ENCODE results near the gene TMIGD3. TPM values are rescaled to one million over a fixed set of nuclear protein-coding genes. Genes with fewer than 3 reads are reported as not detected.

The TMIGD3 gene
- total RNA-seq, 2 experiments from 2014 or later, result not detected

DNA sequence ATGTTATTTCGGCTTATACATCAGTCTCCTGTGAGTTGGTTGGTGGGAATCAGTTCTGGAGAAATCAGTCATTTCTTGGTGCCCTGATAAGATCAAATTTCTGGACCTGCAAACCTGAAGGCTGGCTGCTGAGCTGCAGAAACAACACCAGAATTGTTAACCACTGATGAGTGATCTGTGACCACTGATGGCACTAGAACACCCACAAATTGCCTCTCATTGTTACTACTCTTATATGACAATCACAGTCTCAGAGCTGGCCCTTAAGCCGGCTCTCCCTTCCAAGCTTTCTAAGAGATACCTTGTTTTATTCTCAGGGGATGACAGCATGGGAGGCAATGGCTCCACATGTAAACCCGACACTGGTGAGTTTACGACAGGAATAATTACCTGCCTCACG, 27.7 kb downstream of the TMIGD3 start:
- intact Hi-C loops (cut with DNase I, micrococcal nuclease), result loop anchor here in 1 of 2 experiments (10.0 kb wide), 1 partner anchor 289 kb away; no protein-coding TSS in a partner anchor
- Mint-ChIP-seq H3K27me3 (no peaks in the 10 kb centered on the region), H3K27ac (peak overlapping the region; percentile 96), H3K36me3 (ENCODE audit: low read depth) (peaks cover 33% of the 10 kb centered on the region), H3K9me3 (no peaks in the 10 kb centered on the region), H3K4me3 (peak overlapping the region; percentile 95), H3K4me1 (ENCODE audit: low read depth) (peaks cover 65% of the 10 kb centered on the region)
- DNase-seq, result peak in 2 of 14 experiments; percentile 26 to 53
- no peaks in the 10 kb centered on the region for H3K9me3 ChIP-seq (ENCODE audit: control insufficient read depth in 1 of 2, insufficient read depth in 1 of 2, low read length in 2 of 2)
- peaks cover 67% of the 10 kb centered on the region for H3K4me1 ChIP-seq (ENCODE audit: insufficient read depth, low read length)
- H3K27me3 ChIP-seq (ENCODE audit: control insufficient read depth in 1 of 2, insufficient read depth in 2 of 2, low read length in 2 of 2), result no peaks in the 10 kb centered on the region
- ChIA-PET CTCF (interaction anchor here (1.2 to 2.2 kb wide), 3 partner anchors 20 to 76 kb away, joined by 3 to 5 read pairs (median 3); no protein-coding TSS in a partner anchor), POLR2A (interaction anchor here (0.7 to 7.7 kb wide), 6 partner anchors 18 to 280 kb away, joined by 3 to 81 read pairs (median 8); partner anchors contain the start of genes DDX20 and WDR77)
- TF ChIP-seq, protein P1, sequence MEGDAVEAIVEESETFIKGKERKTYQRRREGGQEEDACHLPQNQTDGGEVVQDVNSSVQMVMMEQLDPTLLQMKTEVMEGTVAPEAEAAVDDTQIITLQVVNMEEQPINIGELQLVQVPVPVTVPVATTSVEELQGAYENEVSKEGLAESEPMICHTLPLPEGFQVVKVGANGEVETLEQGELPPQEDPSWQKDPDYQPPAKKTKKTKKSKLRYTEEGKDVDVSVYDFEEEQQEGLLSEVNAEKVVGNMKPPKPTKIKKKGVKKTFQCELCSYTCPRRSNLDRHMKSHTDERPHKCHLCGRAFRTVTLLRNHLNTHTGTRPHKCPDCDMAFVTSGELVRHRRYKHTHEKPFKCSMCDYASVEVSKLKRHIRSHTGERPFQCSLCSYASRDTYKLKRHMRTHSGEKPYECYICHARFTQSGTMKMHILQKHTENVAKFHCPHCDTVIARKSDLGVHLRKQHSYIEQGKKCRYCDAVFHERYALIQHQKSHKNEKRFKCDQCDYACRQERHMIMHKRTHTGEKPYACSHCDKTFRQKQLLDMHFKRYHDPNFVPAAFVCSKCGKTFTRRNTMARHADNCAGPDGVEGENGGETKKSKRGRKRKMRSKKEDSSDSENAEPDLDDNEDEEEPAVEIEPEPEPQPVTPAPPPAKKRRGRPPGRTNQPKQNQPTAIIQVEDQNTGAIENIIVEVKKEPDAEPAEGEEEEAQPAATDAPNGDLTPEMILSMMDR (IDR thresholded peaks at IDR 0.05), result no peak
- peaks cover 12% of the 10 kb centered on the region for H3K36me3 ChIP-seq (ENCODE audit: insufficient read depth, low read length)
- peak overlapping the region; percentile 42 to 61 for H3K27ac ChIP-seq (ENCODE audit: low read depth in 1 of 2, low read length in 2 of 2)
- peak overlapping the region; percentile 57 for H3K4me3 ChIP-seq (ENCODE audit: low read length)
- no peak for ATAC-seq (ENCODE audit: poor library complexity)

DNA sequence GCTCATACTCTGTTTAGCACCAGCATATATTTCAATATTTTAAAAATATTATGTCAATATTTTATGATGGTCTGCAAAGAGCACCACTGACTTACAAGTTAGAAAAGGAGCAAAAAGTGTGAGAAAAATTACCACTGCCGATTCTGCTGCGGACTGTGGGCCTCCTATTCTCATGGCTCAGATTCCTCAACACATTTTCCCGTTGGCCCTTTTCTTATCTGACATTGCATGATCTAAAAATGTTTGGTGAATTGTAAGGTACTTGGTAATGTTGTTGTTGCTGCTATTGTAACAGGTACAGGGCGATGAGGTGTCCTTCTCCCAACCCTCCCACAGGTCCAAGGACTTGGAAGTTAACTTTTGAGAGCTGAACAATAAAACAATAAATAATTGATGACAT, 28.9 kb downstream of the TMIGD3 start:
- Mint-ChIP-seq H3K27me3 (no peaks in the 10 kb centered on the region), H3K27ac (peak overlapping the region; percentile 96), H3K36me3 (ENCODE audit: low read depth) (peaks cover 33% of the 10 kb centered on the region), H3K4me3 (peak overlapping the region; percentile 95), H3K4me1 (ENCODE audit: low read depth) (peaks cover 54% of the 10 kb centered on the region), H3K9me3 (no peaks in the 10 kb centered on the region)
- ChIA-PET POLR2A (interaction anchor here (0.6 to 7.7 kb wide), 5 partner anchors 26 to 602 kb away, joined by 3 to 81 read pairs (median 4); partner anchors contain the start of gene WDR77), CTCF (interaction anchor here (1.2 to 1.3 kb wide), 2 partner anchors 21 to 33 kb away, joined by 3 read pairs; no protein-coding TSS in a partner anchor)
- Histone ChIP-seq H3K4me3 (ENCODE audit: low read length) (peak overlapping the region; percentile 57), H3K27ac (ENCODE audit: low read depth in 1 of 2, low read length in 2 of 2) (peak overlapping the region; percentile 42 to 56), H3K36me3 (ENCODE audit: insufficient read depth, low read length) (peaks cover 12% of the 10 kb centered on the region), H3K27me3 (ENCODE audit: control insufficient read depth in 1 of 2, insufficient read depth in 2 of 2, low read length in 2 of 2) (no peaks in the 10 kb centered on the region), H3K4me1 (ENCODE audit: insufficient read depth, low read length) (peaks cover 76% of the 10 kb centered on the region), H3K9me3 (ENCODE audit: control insufficient read depth in 1 of 2, insufficient read depth in 1 of 2, low read length in 2 of 2) (no peaks in the 10 kb centered on the region)
- intact Hi-C loops (cut with DNase I, micrococcal nuclease), result loop anchor here (5.0 to 10.0 kb wide), 3 partner anchors 33 to 290 kb away; no protein-coding TSS in a partner anchor
- ATAC-seq (ENCODE audit: poor library complexity), result no peak
- no peak for DNase-seq
- TF ChIP-seq, protein P1 (IDR thresholded peaks at IDR 0.05), result no peak

DNA sequence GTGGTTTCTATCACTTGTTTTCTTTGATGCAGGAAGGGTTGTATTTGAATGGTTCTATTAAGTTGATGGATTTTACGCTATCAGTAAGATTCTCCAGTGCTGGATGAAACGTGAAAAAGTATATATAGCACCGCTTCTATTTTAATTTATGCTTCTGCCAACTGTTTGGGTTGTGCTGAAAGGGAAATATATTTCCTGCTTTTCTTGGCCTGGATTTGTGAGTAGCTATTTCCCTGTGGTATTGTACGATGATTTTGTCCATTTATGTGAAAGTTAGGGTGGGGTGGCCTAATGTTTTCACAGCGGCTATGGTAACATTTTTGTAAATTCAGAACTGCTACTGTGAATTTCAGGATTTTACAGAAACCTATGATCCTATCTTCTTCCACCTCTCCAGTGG, 29.3 kb downstream of the TMIGD3 start:
- Histone ChIP-seq H3K27ac (ENCODE audit: low read depth in 1 of 2, low read length in 2 of 2) (peak overlapping the region; percentile 42 to 56), H3K4me3 (ENCODE audit: low read length) (peak overlapping the region; percentile 57), H3K9me3 (ENCODE audit: control insufficient read depth in 1 of 2, insufficient read depth in 1 of 2, low read length in 2 of 2) (no peaks in the 10 kb centered on the region), H3K4me1 (ENCODE audit: insufficient read depth, low read length) (peaks cover 81% of the 10 kb centered on the region), H3K36me3 (ENCODE audit: insufficient read depth, low read length) (peaks cover 12% of the 10 kb centered on the region), H3K27me3 (ENCODE audit: control insufficient read depth in 1 of 2, insufficient read depth in 2 of 2, low read length in 2 of 2) (no peaks in the 10 kb centered on the region)
- ATAC-seq (ENCODE audit: poor library complexity) (no peak), DNase-seq (no peak)
- Mint-ChIP-seq H3K4me1 (ENCODE audit: low read depth) (peaks cover 52% of the 10 kb centered on the region), H3K27ac (peak overlapping the region; percentile 96), H3K27me3 (no peaks in the 10 kb centered on the region), H3K36me3 (ENCODE audit: low read depth) (peaks cover 33% of the 10 kb centered on the region), H3K9me3 (no peaks in the 10 kb centered on the region), H3K4me3 (peak overlapping the region; percentile 95)
- TF ChIP-seq, protein P1 (IDR thresholded peaks at IDR 0.05), result no peak
- intact Hi-C loops (cut with DNase I, micrococcal nuclease), result loop anchor here (5.0 to 10.0 kb wide), 3 partner anchors 33 to 291 kb away; no protein-coding TSS in a partner anchor
- POLR2A ChIA-PET, result interaction anchor here (0.9 to 7.7 kb wide), 4 partner anchors 26 to 275 kb away, joined by 3 to 81 read pairs (median 6); partner anchors contain the start of gene WDR77
- CTCF ChIA-PET, result interaction anchor here (1.3 kb wide), 1 partner anchor 34 kb away, joined by 3 read pairs; no protein-coding TSS in a partner anchor

Measured in CD4-positive, alpha-beta T cell (primary cell).